Astrocyte of the cerebellum (primary cell): Measurements from ENCODE around the gene SLC25A29.

Source experiments
- DNase-seq: peaks from one replicate; pipeline ENCODE4 v3.0.0-alpha.2; 2011; ENCODE audit warnings: low read depth
- H3K4me3 ChIP-seq: 2 replicates; pipeline ENCODE4 v1.5.1; 2011; ENCODE audit warnings: mild to moderate bottlenecking, low read depth, low read length, moderate library complexity
- in situ Hi-C: cut with HindIII; loops from 2 replicates; pipeline ENCODE4 v1.10.0; 2017; ENCODE audit warnings: low sequenced_read_pairs
- TF ChIP-seq, protein P1 (sequence below): IDR thresholded peaks from 2 replicates; pipeline ENCODE4 v1.5.1; 2012; ENCODE audit warnings: low read length, low read depth, moderate library complexity, mild to moderate bottlenecking; ENCODE audit errors: missing control alignments

SLC25A29 gene

GRCh38 chr14:100282766-100283419 lies 23.4 kb downstream of the SLC25A29 start:
- DNase-seq, result no peak
- in situ Hi-C loops, result loop anchor here (5.0 kb wide), 1 partner anchor 46 kb away; the partner anchor contains the start of gene YY1
- no peak overlapping the region for H3K4me3 ChIP-seq
- TF ChIP-seq, protein P1, sequence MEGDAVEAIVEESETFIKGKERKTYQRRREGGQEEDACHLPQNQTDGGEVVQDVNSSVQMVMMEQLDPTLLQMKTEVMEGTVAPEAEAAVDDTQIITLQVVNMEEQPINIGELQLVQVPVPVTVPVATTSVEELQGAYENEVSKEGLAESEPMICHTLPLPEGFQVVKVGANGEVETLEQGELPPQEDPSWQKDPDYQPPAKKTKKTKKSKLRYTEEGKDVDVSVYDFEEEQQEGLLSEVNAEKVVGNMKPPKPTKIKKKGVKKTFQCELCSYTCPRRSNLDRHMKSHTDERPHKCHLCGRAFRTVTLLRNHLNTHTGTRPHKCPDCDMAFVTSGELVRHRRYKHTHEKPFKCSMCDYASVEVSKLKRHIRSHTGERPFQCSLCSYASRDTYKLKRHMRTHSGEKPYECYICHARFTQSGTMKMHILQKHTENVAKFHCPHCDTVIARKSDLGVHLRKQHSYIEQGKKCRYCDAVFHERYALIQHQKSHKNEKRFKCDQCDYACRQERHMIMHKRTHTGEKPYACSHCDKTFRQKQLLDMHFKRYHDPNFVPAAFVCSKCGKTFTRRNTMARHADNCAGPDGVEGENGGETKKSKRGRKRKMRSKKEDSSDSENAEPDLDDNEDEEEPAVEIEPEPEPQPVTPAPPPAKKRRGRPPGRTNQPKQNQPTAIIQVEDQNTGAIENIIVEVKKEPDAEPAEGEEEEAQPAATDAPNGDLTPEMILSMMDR, result no peak

DNA sequence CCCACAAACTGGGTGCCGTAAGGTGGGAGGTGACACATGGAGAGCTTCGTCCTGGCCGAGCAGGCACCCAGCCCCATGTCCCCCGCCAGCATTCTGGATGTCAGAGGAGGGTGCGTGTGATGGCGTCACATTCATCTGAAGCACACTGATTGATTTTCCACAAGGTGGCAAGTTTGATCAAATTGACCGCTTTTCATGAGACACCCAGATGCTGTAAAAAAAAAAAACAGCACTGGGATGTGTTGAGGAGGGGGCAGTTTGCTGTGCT lies 24.2 kb downstream of the SLC25A29 start:
- in situ Hi-C loops, result loop anchor here (5.0 kb wide), 1 partner anchor 45 kb away; the partner anchor contains the start of gene YY1
- DNase-seq, result no peak
- TF ChIP-seq, protein P1, result no peak
- no peak overlapping the region for H3K4me3 ChIP-seq

- TF ChIP-seq, protein P1, result no peak
- DNase-seq, result no peak
- H3K4me3 ChIP-seq, result no peak overlapping the region
- in situ Hi-C loops, result loop anchor here (5.0 kb wide), 1 partner anchor 44 kb away; the partner anchor contains the start of gene YY1
These were observed 24.8 kb downstream of the SLC25A29 start for GRCh38 chr14:100281286-100282082.

DNA sequence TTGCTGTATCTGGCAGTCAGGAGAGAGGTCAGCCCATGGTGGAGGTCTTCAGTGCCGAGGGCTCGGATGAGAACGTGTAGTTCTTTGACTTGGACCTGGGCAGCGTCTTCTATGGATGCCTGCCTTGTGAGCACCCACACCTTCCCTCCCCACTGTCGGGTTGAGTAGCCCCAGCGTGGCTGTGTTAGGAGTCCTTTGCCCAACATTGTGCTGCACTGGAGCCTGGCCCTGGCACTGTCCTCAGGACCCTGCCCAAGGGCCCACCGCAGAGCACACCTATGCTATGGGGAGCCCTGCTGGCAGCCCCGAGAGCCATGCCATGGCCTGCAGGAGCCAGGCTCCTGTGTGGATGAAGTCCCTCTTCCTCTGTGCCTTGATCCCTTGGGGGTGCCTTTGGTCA lies 26.7 kb downstream of the SLC25A29 start:
- in situ Hi-C loops, result no loop called here
- TF ChIP-seq, protein P1, result no peak
- no peak overlapping the region for H3K4me3 ChIP-seq
- DNase-seq, result no peak

GRCh38 chr14:100279133-100279532 lies 27.1 kb downstream of the SLC25A29 start:
- no peak for DNase-seq
- in situ Hi-C loops, result no loop called here
- TF ChIP-seq, protein P1, result no peak
- no peak overlapping the region for H3K4me3 ChIP-seq

DNA sequence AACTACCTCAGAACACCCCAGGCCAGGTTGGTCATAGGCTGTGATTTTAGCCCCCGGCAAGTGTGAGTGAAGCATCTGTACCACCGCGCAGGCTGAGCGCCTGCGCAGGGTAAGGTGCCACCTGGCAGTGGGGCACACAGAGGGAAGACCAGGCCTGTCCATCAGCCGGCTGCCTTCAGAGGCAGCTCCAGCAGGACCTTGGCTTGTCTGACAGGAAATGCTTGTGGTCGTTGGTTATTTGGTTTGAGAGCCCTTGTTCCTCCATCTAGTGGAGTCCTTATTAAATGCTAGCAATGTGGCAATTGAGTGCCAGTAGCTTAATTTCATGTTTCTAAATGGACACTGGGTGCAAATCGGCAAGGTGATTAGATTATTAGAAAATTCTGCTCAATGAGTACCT lies 27.5 kb downstream of the SLC25A29 start:
- no peak overlapping the region for H3K4me3 ChIP-seq
- in situ Hi-C loops, result no loop called here
- peak; percentile 44 for DNase-seq
- TF ChIP-seq, protein P1, result peak; percentile 40
